ENCODE results near the gene ST3GAL5.
"Not testable (repeated sequence)": the region's sequence is repeated elsewhere in the genome, so short reads cannot be mapped to it uniquely, and the experiment has no call there.

DNA sequence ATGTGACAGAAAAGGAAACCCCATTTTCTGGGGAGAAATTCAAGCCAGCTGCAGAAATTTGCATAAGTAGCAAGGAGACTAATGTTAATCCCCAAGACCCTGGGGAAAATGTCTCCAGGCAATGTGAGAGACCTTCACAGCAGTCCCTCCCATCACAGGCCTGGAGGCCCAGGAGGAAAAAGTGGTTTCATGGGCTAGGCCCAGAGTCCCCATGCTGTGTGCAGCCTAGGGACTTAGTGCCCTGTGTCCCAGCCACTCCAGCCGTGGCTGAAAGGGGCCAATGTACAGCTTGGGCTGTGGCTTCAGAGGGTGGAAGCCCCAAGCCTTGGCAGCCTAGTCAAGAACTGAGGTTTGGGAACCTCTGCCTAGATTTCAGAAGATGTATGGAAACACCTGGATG is 7.0 kb downstream of the ST3GAL5 start:
- TF ChIP-seq, protein P1, sequence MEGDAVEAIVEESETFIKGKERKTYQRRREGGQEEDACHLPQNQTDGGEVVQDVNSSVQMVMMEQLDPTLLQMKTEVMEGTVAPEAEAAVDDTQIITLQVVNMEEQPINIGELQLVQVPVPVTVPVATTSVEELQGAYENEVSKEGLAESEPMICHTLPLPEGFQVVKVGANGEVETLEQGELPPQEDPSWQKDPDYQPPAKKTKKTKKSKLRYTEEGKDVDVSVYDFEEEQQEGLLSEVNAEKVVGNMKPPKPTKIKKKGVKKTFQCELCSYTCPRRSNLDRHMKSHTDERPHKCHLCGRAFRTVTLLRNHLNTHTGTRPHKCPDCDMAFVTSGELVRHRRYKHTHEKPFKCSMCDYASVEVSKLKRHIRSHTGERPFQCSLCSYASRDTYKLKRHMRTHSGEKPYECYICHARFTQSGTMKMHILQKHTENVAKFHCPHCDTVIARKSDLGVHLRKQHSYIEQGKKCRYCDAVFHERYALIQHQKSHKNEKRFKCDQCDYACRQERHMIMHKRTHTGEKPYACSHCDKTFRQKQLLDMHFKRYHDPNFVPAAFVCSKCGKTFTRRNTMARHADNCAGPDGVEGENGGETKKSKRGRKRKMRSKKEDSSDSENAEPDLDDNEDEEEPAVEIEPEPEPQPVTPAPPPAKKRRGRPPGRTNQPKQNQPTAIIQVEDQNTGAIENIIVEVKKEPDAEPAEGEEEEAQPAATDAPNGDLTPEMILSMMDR (IDR thresholded peaks at IDR 0.05; ENCODE audit: low read length): not testable (repeated sequence)
- not testable (repeated sequence) for TF ChIP-seq EZH2 (optimal IDR thresholded peaks at IDR 0.05; ENCODE audit: low read depth, low read length); EZH2phosphoT487 (IDR thresholded peaks at IDR 0.05; ENCODE audit: low read length)
